Measurements from ENCODE around the gene SLC9A3.

Gene SLC9A3

GRCh38 chr5:538271-538771, 14.1 kb upstream of the SLC9A3 start:
- DNase-seq = no peak

GRCh38 chr5:537621-538071, 13.4 kb upstream of the SLC9A3 start:
- DNase-seq = no peak

- no peak for DNase-seq
Measured at GRCh38 chr5:537098-537497, 12.8 kb upstream of the SLC9A3 start.

DNA sequence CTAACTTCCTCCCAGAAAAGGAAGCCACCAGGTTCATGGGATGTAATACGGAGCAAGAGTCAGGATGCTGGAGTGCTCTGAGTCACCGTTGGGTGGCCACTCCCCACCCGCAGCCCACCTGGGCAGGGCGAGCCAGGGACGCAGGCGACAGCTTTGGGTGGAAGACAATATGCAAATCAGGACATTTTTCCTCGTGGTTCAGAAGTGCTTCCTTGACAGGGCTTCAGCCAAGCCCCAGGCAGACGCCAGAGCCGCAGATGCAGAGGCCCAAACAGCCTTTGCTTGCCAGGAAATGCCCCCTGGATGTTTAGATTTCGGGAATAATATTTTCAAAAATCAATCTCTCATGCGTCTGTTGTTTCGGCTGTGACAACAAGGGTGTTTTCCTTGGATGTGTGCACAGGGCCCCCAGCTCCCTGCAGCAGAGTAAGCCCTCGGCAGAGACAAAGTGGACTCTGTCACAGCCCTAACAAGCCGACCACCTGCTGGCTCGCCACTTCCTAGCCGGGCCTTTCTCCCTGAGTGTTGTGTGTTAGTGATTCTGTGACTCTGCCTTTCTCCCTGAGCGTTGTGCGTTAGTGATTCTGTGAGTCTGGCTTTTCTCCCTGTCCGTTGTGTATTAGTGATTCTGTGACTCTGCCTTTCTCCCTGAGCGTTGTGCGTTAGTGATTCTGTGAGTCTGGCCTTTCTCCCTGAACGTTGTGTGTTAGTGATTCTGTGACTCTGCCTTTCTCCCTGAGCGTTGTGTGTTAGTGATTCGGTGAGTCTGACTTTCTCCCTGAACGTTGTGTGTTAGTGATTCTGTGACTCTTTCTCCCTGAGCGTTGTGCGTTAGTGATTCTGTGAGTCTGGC, 11.8 kb upstream of the SLC9A3 start:
- no peak for DNase-seq

DNA sequence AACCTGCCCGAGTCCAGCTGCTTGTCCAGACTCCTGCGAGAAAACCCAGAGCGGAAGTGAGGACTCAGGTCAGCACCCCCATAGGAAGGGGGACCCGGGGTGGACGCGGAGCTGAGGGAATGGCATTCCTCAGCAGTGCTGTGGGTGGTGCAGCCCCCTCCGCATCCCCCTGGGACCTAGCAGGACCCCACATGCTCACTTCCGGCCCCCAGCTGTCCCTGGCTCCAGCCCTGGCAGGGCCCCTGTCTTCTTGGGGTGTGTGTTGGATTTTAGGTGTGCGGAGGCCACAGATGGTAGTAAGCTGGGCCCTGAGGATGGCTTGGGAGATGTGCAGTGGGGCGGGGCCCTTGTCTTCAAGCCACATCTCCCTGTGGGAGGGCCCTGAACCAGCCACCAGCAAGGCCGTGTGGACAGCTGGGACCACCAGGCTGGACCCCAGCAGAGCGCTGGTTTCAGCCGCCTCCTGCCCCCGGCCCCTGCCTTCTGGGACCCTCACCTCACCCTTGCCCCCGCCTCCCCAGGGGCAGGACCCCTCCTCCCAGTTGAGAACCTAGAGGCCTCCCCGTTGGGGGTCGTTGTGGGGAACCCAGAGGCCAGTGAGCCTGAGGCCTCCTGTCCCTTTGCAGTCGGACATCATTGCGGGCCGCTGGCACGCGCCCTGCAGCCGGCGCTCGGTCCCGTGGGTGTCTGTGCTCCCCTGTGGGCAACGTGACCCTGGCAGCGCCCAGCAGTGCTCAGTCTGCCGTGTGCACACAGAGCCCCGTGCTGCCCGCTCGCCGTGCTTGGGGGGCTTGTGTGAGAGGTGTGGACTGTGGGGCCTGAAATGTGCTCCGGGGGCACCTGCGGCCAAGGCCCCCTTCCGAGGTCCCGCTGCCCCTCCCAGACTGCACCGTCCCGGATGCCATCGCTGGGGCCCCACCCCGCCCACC, 10.8 kb upstream of the SLC9A3 start:
- no peak for DNase-seq

- no peak for DNase-seq
Measured at GRCh38 chr5:533955-534742, 9.9 kb upstream of the SLC9A3 start.

DNA sequence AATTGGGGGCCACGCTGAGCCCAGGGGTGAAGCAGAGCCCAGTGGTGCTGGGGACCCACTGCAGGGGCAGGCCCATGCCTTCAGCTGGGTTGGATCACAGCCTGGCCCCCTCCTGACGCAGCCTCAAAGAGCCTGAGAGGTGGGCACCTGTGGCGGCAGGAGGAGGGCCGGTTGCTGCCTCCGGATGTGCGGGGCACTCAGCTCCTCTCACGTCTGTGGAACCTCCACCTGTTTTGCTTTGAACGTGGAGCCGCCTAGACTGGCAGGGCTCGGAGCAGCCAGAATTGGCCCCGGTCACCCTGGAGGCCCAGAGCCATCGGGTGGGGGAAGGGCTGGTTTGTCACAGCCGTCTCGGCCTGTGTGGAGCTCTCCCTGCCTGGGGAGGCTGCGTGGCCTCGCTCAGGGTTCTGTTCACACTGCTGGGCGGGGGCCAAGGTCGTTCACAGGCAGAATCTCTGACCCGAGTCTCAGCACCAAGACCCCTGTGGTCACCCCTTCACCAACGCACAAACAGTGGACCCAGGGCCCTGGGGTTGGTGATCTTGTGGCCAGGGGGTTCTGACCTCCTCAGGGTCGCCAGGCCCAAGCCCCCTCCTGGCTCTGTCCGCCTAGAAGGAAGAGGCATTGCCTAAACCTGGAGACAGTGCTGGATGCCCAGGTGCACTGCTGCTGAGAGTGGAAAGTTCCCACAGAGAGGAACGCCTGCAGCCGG, 9.2 kb upstream of the SLC9A3 start:
- no peak for DNase-seq

GRCh38 chr5:532521-533242, 8.4 kb upstream of the SLC9A3 start:
- DNase-seq = no peak

DNA sequence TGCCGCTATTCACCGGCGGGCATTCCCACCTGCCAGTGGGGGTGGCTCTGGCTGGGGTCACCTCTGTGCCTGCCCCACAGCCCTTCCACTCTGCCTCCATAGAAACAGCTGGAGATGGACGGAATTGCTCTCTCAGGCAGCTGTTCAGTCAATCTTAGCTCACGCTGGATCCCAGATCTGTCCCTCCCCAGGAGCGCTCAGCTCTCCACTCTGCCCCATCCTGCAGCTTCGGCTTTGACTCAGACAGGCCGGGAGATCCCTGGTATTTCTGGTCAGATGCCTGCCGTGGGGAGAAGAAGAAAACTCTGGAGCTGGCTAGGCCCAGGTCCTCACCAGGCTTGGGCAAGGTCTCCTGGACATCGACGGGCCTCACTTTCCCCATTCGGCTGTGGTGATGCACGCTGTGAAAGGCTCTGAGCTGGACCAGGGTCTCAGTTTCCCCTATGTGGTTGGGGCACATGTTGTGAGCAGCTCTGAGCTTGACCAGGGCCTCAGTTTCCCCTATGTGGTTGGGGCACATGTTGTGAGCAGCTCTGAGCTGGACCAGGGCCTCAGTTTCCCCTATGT, 7.6 kb upstream of the SLC9A3 start:
- no peak for DNase-seq

DNA sequence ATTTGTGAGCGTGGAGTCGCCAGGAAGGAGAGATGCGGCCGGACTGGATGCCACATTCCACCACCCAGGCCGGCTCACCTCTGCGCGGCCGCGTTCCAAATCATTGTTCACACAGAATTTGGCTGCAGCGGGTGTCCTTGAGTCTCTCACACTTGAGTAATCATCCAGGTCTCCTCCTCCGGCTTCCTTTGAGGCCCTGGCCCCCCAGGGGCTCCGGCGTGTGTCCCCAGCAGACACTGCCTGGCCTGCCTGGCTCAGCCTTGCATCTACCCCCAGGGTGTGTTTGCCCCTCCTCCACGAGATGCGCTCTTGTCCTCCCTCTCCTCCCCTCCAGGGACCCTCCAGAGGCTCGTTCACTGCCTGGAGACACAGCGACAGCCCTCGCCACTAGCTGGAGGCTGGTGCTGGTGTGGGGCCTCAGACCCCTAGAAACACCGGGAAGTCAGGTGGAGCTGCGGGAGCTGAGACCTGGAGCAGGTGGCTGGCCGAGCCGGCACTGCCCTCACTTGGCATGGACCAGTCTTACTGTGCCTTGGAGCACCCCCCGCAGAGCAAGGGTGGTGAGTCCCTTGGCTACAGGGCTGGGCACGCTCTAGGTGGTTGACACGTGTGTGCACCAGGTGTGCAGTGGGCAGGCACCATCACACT, 7.0 kb upstream of the SLC9A3 start:
- no peak for DNase-seq

DNA sequence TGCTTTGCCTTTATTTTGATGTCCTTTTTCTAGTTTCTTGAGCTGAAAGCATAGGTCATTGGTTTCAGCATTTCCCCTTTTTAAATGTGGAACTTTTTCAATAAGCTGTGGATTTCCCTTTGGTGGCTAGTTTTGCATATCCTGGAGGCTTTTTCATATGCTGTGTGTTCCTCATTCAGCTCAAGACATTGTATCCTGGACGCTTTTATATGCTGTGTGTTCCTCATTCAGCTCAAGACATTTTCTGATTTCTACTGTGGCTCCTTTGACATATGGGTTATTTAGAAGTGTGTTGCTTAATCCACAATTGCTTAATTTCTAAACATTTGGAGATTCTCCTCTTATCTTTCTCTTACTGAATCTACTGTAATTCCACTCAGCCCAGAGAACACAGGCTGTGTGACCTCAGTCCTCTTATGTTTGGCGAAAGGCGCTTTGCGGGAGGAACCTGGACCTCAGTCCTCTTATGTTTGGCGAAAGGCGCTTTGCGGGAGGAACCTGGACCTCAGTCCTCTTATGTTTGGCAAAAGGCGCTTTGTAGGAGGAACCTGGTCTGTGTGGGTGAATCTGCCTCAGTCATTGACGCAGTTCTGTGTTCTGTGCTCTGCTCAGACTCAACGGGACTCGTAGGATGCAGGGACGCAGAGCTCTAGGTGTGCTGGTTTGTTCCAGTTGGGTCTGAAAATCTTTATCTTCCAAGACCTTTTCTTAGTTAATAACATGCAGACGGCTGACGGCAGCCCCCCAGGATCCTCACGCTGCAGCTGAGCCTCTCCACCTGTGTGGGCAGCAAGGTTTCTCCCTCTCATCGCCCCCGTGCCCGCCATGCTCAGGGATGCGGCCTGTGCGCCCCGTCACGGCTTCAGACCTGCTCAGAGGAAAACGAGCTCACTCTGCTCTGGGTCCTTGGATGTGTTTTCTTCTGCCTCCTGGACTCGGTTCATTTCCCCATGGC, 6.0 kb upstream of the SLC9A3 start:
- DNase-seq = peak; percentile 68

DNA sequence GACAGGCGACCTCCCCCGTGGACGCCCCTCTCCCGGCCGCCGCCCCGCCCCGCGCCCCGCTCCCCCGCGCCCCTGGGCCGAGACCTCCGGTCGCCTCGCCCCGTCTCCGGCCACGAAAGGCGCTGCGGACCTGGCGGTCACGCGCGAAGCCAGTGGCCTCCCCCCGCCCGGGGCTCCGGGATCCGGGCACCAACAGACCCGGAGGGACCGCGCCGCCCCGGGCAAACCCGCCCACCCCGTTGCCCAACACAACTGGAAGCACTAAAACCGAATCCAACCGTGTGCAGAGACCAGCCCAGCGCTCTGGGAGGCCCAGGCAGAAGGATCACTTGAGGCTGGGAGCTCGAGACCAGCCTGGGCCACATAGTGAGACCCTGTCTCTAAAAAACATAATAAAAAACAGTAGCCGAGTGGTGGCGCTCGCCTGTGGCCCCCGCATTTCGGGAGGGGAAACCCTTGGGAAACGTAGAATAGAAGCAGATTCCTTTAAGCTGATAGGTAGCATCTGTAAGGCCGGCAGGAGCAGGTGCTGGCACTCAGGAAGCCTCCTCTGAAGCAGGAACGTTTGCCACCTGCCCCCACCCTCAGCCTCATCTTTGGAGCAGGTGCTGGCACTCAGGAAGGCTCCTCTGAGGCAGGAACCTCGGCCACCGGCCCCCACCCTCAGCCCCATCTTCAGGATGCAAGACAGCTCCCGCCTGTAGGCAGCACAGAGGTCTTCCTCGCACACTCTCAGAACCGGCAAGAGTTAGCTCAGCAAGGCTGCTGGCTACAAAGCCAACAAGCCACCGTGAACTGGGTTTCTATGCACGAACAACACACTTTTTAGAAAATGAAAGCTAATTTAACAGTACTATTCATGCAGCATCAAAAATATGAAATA, 4.6 kb upstream of the SLC9A3 start:
- no peak for DNase-seq

DNA sequence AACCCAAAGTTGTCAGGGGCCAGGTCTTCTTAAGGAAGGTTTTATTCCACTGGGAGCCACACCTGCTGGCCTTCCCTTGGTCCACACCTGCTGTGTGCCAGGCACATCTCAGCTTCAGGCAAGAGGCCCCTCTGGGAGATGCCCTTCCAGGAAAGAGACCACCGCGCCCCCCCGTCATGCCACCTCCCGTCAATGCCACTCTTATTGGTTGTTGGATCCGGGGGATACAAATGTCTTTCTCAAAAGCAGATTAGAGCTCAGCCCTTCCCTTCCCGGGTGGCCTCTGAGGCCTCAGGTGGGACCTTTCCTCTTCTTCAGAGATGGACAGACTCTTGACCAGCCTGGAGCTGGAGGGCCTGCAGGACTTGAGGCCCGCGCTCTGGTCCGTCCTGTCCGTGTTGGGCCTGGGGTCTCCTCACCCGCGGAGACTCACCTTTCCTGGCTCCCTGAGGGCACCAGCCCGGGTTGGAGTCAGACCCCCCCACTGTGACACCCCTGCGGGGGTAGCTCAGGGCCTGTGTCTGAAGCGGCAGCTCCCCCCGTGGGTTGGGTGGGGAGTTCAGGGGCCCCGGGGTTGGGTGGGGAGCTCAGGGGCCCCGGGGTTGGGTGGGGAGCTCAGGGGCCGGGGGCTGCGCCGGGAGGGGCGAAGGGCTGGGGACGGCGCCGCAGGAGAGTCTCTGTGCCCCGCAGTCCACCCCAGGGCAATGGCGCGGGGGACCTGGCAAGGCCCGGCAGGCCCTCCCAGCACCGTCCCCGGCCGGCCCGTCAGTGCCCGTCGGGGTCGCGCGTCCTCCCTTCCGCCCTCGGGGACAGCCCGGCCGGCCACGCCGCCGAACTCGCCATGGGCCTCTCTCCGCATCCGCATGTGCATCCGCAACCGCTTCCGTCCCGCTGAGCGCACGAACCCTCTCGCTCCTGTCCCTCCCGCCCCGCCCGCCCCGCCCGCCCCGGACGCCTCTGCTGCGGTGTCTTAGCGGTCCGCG, 3.7 kb upstream of the SLC9A3 start:
- no peak for DNase-seq

- DNase-seq = no peak
Measured at GRCh38 chr5:526456-527088, 2.3 kb upstream of the SLC9A3 start.

- no peak for DNase-seq
Measured at GRCh38 chr5:525916-526315, 1.7 kb upstream of the SLC9A3 start.

DNA sequence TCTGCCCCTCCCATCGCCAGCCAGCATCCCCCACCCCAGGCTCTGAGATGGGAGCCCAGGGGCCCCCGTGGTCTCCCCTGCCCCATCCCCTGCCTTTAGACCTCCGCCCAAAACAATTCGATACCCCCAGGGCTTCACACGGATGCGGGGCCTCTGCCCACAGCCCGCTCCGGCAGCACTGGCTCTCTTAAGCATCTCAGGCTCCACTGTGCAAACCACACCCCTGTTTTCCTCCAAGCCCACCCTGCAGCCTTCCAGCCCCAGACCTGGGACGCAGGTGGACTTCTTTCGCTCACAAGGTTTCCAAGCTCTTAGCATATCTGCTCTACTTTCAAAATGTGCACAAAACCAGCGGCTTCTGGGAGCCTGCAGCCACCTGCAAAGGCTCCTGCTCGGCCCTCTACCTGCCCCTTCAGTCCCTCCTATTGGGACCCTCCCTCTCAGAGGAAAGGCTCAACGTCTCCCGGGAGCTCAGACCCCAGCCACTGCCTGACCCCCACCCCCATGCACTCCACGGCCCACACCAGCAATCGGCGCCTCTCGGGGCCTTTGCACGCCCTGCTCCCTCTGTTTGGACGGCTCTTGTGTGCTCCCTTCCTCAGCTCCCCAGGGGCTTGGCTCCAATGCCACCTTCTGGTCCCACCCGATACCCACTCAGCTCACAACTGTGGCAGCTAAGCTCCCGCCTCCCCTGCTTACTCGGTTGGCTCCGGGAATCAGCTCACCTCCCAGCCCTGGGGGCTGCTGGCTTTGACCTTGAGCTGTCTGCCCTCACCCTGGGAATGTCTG, 918 bp upstream of the SLC9A3 start:
- no peak for DNase-seq

All from SIG-M5 (cell line).